Neural cell (in vitro differentiated cells): ENCODE results near the gene COL18A1. TPM values are rescaled to one million over a fixed set of nuclear protein-coding genes. Genes with fewer than 3 reads are reported as not detected.

ENCODE experiments used
- H2AFZ ChIP-seq: fragments of 200-600, 300-800 bp; sonication (generic), shearing (Covaris generic); 2 replicates; pipeline ENCODE4 v1.6.0; 2014; ENCODE audit warnings: low read depth, mild to moderate bottlenecking, antibody characterized with exemption, low read length, moderate library complexity
- H3F3A ChIP-seq: fragments of 200-600 bp; shearing (Covaris generic); 2 replicates; pipeline ENCODE4 v1.6.1; 2016; ENCODE audit warnings: mild to moderate bottlenecking, moderate library complexity, mixed read lengths, antibody characterized with exemption, low read length; ENCODE audit not compliant: insufficient read depth, poor library complexity, severe bottlenecking
- H3K27ac ChIP-seq: fragments of 200-600, 300-800 bp; sonication (generic), shearing (Covaris generic); 2 replicates; pipeline ENCODE4 v1.5.1; 2014; ENCODE audit warnings: mild to moderate bottlenecking, low read length, moderate library complexity
- H3K27me3 ChIP-seq: fragments of 300-800, 200-600 bp; sonication (generic), shearing (Covaris generic); 2 replicates; pipeline ENCODE4 v1.6.0; 2014; ENCODE audit warnings: mild to moderate bottlenecking, low read depth, low read length, moderate library complexity; ENCODE audit not compliant: insufficient read depth
- H3K36me3 ChIP-seq: fragments of 300-800, 200-600 bp; sonication (generic), shearing (Covaris generic); 2 replicates; pipeline ENCODE4 v1.5.1; 2014; ENCODE audit warnings: mild to moderate bottlenecking, antibody characterized with exemption, low read length, moderate library complexity; ENCODE audit not compliant: insufficient read depth
- H3K4me2 ChIP-seq: fragments of 300-800, 200-600 bp; sonication (generic), shearing (Covaris generic); 2 replicates; pipeline ENCODE4 v1.6.0; 2014; ENCODE audit warnings: mild to moderate bottlenecking, low read length
- H3K4me3 ChIP-seq: fragments of 300-800, 200-600 bp; sonication (generic), shearing (Covaris generic); 2 replicates; pipeline ENCODE4 v1.5.1; 2014; ENCODE audit warnings: mild to moderate bottlenecking, low read length, moderate library complexity
- H3K79me2 ChIP-seq: fragments of 200-600 bp; shearing (Covaris generic); replicated peaks from 2 replicates; pipeline ENCODE4 v1.6.0; 2014; ENCODE audit warnings: mild to moderate bottlenecking, low read length, moderate library complexity; ENCODE audit not compliant: insufficient read depth
- H3K9ac ChIP-seq: fragments of 300-800, 200-600 bp; sonication (generic), shearing (Covaris generic); 2 replicates; pipeline ENCODE4 v1.6.1; 2016; ENCODE audit warnings: mild to moderate bottlenecking, low read length, mixed read lengths
- H3K9me2 ChIP-seq: fragments of 200-600 bp; shearing (Covaris generic); 2 replicates; pipeline ENCODE4 v1.6.1; 2016; ENCODE audit warnings: mild to moderate bottlenecking, low read length, mixed read lengths; ENCODE audit not compliant: insufficient read depth
- H3K9me3 ChIP-seq: fragments of 200-600, 300-800 bp; sonication (generic), shearing (Covaris generic); 2 replicates; pipeline ENCODE4 v1.6.1; 2016; ENCODE audit warnings: mild to moderate bottlenecking, mixed run types, low read length, moderate library complexity, mixed read lengths
- H4K20me1 ChIP-seq: fragments of 200-600 bp; shearing (Covaris generic); 2 replicates; pipeline ENCODE4 v1.6.1; 2016; ENCODE audit warnings: mild to moderate bottlenecking, mixed run types; ENCODE audit not compliant: insufficient read depth
- EP300 ChIP-seq: fragments of 450-650 bp; conservative IDR thresholded peaks from 2 replicates; pipeline ENCODE4 v1.6.1; 2014; ENCODE audit warnings: antibody characterized with exemption, mild to moderate bottlenecking, moderate library complexity; ENCODE audit not compliant: poor library complexity, severe bottlenecking
- EZH2 ChIP-seq: fragments of 200-600, 300-800 bp; shearing (Covaris generic), sonication (generic); IDR thresholded peaks from 2 replicates; pipeline ENCODE4 v1.6.1; 2014; ENCODE audit warnings: antibody characterized with exemption, low read length, borderline replicate concordance, mild to moderate bottlenecking; ENCODE audit not compliant: insufficient read depth, poor library complexity, severe bottlenecking
- MXI1 ChIP-seq: fragments of 450-650 bp; conservative IDR thresholded peaks from 2 replicates; pipeline ENCODE4 v1.6.1; 2014; ENCODE audit warnings: antibody characterized with exemption, mild to moderate bottlenecking; ENCODE audit not compliant: poor library complexity, severe bottlenecking
- POLR2AphosphoS5 ChIP-seq: IDR thresholded peaks from 2 replicates; pipeline ENCODE4 v1.6.1; 2012
- RAD21 ChIP-seq: fragments of 450-650 bp; conservative IDR thresholded peaks from 2 replicates; pipeline ENCODE4 v1.6.1; 2014; ENCODE audit warnings: antibody characterized with exemption, mild to moderate bottlenecking, moderate library complexity
- SMC3 ChIP-seq: fragments of 450-650 bp; conservative IDR thresholded peaks from 2 replicates; pipeline ENCODE4 v1.6.1; 2014; ENCODE audit warnings: antibody characterized with exemption, mild to moderate bottlenecking, moderate library complexity; ENCODE audit not compliant: poor library complexity
- TAF1 ChIP-seq: IDR thresholded peaks from 2 replicates; pipeline ENCODE4 v1.6.1; 2012; ENCODE audit warnings: low read depth
- polyA plus RNA-seq: library from polyadenylated mRNA; depleted of rRNA; stranded (reverse); fragments of >200 nt; gene quantifications from 2 replicates; pipeline ENCODE4 v1.2.3, GENCODE V29; 2014
- TF ChIP-seq, protein P1 (sequence below): IDR thresholded peaks from 2 replicates; pipeline ENCODE4 v1.6.1; 2012; ENCODE audit warnings: borderline replicate concordance
- TF ChIP-seq, protein P2 (sequence below): fragments of 450-650 bp; IDR thresholded peaks from 2 replicates; pipeline ENCODE4 v1.5.1; 2014; ENCODE audit warnings: antibody characterized with exemption, mild to moderate bottlenecking, moderate library complexity; ENCODE audit not compliant: poor library complexity, severe bottlenecking

COL18A1 gene
- polyA plus RNA-seq, 1 donor from 2014 or later: 2.5 TPM

DNA sequence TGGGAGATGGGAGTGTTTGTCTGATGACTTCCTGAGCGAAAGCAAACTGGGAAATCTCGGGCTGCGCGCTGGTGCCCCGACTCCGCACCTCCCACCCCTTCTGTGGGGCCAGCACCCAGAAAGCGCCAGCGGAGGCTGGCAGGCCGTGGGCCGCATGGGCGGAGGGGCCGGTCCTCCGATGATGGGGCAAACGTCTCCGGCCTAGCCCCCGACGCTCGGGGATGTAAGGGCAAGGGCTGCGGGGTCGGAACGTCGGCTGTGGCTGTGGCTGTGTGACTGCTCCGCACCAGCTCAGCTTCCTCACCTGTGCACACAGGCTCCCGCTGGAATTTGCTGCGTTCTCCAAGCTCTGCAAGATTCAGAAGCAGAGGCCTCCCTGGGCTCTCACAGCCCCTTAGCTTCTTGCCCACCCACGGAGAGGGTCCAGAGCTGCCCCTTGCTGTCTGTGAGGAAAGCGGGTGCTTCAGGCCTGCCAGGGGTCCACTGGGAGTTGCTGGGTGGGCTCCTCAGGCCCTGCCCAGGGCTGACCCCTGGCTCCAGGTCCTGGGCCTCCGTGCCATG lies 35.0 kb downstream of the COL18A1 start:
- Histone ChIP-seq H3K27ac (no peak overlapping the region), H3K27me3 (no peaks in the 10 kb centered on the region), H3K4me3 (no peak overlapping the region), H3K4me2 (no peak overlapping the region), H3K9ac (no peak overlapping the region), H3K9me3 (no peaks in the 10 kb centered on the region), H2AFZ (no peak overlapping the region), H3K79me2 (no peaks in the 10 kb centered on the region), H3K36me3 (no peaks in the 10 kb centered on the region), H3K9me2 (no peaks in the 10 kb centered on the region), H4K20me1 (no peaks in the 10 kb centered on the region), H3F3A (no peaks in the 10 kb centered on the region)
- TF ChIP-seq SMC3 (no peak), TAF1 (no peak), MXI1 (no peak), EP300 (no peak), RAD21 (no peak), POLR2AphosphoS5 (no peak), EZH2 (no peak)
- TF ChIP-seq, protein P1, sequence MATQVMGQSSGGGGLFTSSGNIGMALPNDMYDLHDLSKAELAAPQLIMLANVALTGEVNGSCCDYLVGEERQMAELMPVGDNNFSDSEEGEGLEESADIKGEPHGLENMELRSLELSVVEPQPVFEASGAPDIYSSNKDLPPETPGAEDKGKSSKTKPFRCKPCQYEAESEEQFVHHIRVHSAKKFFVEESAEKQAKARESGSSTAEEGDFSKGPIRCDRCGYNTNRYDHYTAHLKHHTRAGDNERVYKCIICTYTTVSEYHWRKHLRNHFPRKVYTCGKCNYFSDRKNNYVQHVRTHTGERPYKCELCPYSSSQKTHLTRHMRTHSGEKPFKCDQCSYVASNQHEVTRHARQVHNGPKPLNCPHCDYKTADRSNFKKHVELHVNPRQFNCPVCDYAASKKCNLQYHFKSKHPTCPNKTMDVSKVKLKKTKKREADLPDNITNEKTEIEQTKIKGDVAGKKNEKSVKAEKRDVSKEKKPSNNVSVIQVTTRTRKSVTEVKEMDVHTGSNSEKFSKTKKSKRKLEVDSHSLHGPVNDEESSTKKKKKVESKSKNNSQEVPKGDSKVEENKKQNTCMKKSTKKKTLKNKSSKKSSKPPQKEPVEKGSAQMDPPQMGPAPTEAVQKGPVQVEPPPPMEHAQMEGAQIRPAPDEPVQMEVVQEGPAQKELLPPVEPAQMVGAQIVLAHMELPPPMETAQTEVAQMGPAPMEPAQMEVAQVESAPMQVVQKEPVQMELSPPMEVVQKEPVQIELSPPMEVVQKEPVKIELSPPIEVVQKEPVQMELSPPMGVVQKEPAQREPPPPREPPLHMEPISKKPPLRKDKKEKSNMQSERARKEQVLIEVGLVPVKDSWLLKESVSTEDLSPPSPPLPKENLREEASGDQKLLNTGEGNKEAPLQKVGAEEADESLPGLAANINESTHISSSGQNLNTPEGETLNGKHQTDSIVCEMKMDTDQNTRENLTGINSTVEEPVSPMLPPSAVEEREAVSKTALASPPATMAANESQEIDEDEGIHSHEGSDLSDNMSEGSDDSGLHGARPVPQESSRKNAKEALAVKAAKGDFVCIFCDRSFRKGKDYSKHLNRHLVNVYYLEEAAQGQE: no peak
- TF ChIP-seq, protein P2, sequence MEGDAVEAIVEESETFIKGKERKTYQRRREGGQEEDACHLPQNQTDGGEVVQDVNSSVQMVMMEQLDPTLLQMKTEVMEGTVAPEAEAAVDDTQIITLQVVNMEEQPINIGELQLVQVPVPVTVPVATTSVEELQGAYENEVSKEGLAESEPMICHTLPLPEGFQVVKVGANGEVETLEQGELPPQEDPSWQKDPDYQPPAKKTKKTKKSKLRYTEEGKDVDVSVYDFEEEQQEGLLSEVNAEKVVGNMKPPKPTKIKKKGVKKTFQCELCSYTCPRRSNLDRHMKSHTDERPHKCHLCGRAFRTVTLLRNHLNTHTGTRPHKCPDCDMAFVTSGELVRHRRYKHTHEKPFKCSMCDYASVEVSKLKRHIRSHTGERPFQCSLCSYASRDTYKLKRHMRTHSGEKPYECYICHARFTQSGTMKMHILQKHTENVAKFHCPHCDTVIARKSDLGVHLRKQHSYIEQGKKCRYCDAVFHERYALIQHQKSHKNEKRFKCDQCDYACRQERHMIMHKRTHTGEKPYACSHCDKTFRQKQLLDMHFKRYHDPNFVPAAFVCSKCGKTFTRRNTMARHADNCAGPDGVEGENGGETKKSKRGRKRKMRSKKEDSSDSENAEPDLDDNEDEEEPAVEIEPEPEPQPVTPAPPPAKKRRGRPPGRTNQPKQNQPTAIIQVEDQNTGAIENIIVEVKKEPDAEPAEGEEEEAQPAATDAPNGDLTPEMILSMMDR: no peak

DNA sequence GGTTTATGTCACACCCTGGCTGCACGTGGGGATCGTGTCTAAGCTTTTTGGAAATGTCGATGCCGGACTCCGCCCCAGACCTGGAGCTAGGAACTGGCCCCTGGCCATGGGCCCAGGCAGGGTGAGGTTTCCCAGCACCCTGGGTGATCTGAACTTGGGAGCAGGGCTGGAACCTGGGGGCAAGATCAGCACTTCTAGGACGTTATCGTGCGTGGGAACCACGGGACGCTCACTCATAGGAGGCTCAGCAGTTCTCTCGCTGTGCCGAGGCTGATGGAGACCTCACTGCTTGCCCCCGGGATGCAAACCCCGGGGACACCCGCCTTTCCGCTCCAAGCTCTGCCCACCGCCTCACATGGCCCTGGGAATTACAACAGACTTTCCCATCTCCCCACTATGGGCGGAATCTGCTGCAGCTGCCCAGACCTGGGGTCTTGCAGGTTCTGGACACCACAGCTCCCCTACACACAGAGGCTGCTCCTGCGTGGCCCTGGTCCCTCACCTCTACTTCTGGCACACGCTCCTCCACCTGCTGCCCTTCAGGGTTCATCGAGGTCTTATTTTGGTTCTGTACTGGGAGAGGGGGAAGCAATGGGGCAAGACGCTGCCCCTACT lies 35.9 kb downstream of the COL18A1 start:
- Histone ChIP-seq H3K79me2 (no peaks in the 10 kb centered on the region), H3K27ac (no peak overlapping the region), H3K36me3 (no peaks in the 10 kb centered on the region), H3K4me2 (no peak overlapping the region), H3K4me3 (no peak overlapping the region), H2AFZ (no peak overlapping the region), H3F3A (no peaks in the 10 kb centered on the region), H4K20me1 (no peaks in the 10 kb centered on the region), H3K9me2 (no peaks in the 10 kb centered on the region), H3K9me3 (no peaks in the 10 kb centered on the region), H3K9ac (no peak overlapping the region), H3K27me3 (no peaks in the 10 kb centered on the region)
- no peak for TF ChIP-seq RAD21
- no peak for TF ChIP-seq SMC3
- no peak for TF ChIP-seq POLR2AphosphoS5
- TF ChIP-seq MXI1: no peak
- no peak for TF ChIP-seq TAF1
- TF ChIP-seq EP300: no peak
